Stimulated activated naive CD4-positive, alpha-beta T cell treated with Interleukin-2 at 50 U/mL for 16 hours (primary cell): ENCODE results near the gene C2orf68.
"Not testable (repeated sequence)": the region's sequence is repeated elsewhere in the genome, so short reads cannot be mapped to it uniquely, and the experiment has no call there.

ENCODE experiments used
- DNase-seq: peaks from one replicate; lab custom pipeline; 2025; lab: John Stamatoyannopoulos, UW

C2orf68 gene

GRCh38 chr2:85628658-85629057, 16.8 kb upstream of the C2orf68 start:
- no peak for DNase-seq

GRCh38 chr2:85623991-85624390, 12.1 kb upstream of the C2orf68 start:
- no peak for DNase-seq

GRCh38 chr2:85621338-85621737, 9.5 kb upstream of the C2orf68 start:
- no peak for DNase-seq

GRCh38 chr2:85619617-85620016, 7.8 kb upstream of the C2orf68 start:
- DNase-seq: no peak

GRCh38 chr2:85617723-85618122, 5.9 kb upstream of the C2orf68 start:
- not testable (repeated sequence) for DNase-seq

GRCh38 chr2:85615413-85615728, 3.5 kb upstream of the C2orf68 start:
- DNase-seq: no peak

- not testable (repeated sequence) for DNase-seq
These were observed 2.9 kb upstream of the C2orf68 start for GRCh38 chr2:85614757-85615156.

GRCh38 chr2:85613717-85614515, 2.0 kb upstream of the C2orf68 start:
- DNase-seq: no peak

GRCh38 chr2:85611217-85611704, 605 bp downstream of the C2orf68 start:
- DNase-seq: no peak

- DNase-seq: no peak
These were observed 4.3 kb downstream of the C2orf68 start for GRCh38 chr2:85607268-85608215.

- no peak for DNase-seq
These were observed 5.8 kb downstream of the C2orf68 start for GRCh38 chr2:85606116-85606455.

GRCh38 chr2:85605406-85606115, 6.3 kb downstream of the C2orf68 start:
- DNase-seq: no peak

- no peak for DNase-seq
These were observed 7.1 kb downstream of the C2orf68 start for GRCh38 chr2:85604568-85605339.

GRCh38 chr2:85604133-85604444, 7.8 kb downstream of the C2orf68 start:
- DNase-seq: not testable (repeated sequence)

GRCh38 chr2:85602476-85603234, 9.2 kb downstream of the C2orf68 start, which contains the start of gene TMEM150A:
TSS of gene TMEM150A (minus strand) at chr2:85602698. CDS start at chr2:85601948, 750 bp downstream.
- peak; percentile 85 for DNase-seq

- DNase-seq: no peak
These were observed 9.9 kb downstream of the C2orf68 start for GRCh38 chr2:85601771-85602475.

- no peak for DNase-seq
These were observed 10.7 kb downstream of the C2orf68 start for GRCh38 chr2:85600951-85601770.

GRCh38 chr2:85600235-85600575, 11.7 kb downstream of the C2orf68 start:
- DNase-seq: no peak

- DNase-seq: no peak
These were observed 12.2 kb downstream of the C2orf68 start for GRCh38 chr2:85599468-85600234.
